Measurements from ENCODE around the gene LRRC8B.

DNA sequence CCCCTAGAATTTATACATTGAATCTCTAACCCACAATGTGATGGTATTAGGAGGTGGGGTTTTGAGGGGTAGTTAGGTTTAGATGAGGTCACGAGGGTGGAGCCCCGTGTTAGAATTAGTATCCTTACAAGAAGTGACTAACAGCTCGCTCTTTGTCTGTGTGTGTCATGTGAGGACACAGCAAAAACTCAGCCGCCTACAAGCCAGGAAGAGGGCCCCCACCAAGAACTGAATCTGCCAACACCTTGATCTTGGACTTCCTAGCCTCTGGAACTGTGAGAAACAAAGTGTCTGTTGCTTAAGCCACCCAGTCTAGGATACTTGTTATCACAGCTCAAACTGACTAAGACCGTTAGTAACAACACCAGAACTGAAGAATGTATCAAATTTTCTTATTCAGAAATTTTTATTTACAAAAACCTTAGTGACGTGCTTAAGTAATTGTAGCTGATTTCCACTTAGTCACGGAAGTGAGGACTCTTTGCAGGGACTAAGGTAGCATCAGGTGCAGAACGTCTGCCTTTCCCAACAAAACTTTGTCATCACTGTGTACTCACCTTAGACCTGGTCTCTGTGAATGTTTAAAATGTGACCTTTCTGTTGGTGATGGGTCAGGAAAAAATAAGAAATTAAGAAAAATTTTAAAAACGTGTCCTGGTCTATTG lies 83.8 kb downstream of the LRRC8B start:
- TF ChIP-seq, protein P1, sequence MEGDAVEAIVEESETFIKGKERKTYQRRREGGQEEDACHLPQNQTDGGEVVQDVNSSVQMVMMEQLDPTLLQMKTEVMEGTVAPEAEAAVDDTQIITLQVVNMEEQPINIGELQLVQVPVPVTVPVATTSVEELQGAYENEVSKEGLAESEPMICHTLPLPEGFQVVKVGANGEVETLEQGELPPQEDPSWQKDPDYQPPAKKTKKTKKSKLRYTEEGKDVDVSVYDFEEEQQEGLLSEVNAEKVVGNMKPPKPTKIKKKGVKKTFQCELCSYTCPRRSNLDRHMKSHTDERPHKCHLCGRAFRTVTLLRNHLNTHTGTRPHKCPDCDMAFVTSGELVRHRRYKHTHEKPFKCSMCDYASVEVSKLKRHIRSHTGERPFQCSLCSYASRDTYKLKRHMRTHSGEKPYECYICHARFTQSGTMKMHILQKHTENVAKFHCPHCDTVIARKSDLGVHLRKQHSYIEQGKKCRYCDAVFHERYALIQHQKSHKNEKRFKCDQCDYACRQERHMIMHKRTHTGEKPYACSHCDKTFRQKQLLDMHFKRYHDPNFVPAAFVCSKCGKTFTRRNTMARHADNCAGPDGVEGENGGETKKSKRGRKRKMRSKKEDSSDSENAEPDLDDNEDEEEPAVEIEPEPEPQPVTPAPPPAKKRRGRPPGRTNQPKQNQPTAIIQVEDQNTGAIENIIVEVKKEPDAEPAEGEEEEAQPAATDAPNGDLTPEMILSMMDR (IDR thresholded peaks at IDR 0.05), result no peak
- no peak for TF ChIP-seq POLR2A (IDR thresholded peaks at IDR 0.05)

Measured in ovary (tissue), 3 donors.